NCI-H2227 treated with DMSO at 0.1 percent for 48 hours (cell line): Measurements from ENCODE around the gene POLR1G.

Experiments
- DNase-seq: peaks from one replicate; lab custom pipeline; 2025; lab: John Stamatoyannopoulos, UW

The POLR1G gene

GRCh38 chr19:45444318-45445041, 38.0 kb downstream of the POLR1G start:
- peak; percentile 20 for DNase-seq

GRCh38 chr19:45445139-45445538, 38.7 kb downstream of the POLR1G start:
- no peak for DNase-seq

- no peak for DNase-seq
These were observed 39.9 kb downstream of the POLR1G start for GRCh38 chr19:45446295-45446694.

GRCh38 chr19:45446944-45447343, 40.5 kb downstream of the POLR1G start:
- no peak for DNase-seq

- DNase-seq: no peak
These were observed 41.9 kb downstream of the POLR1G start for GRCh38 chr19:45448425-45448756.

GRCh38 chr19:45448887-45449299, 42.4 kb downstream of the POLR1G start:
- DNase-seq: no peak

- DNase-seq: no peak
These were observed 43.5 kb downstream of the POLR1G start for GRCh38 chr19:45450012-45450333.

- no peak for DNase-seq
These were observed 44.8 kb downstream of the POLR1G start for GRCh38 chr19:45451131-45451849.

GRCh38 chr19:45451850-45452387, 45.5 kb downstream of the POLR1G start:
- no peak for DNase-seq

GRCh38 chr19:45455707-45456499, 49.5 kb downstream of the POLR1G start:
- DNase-seq: no peak

- no peak for DNase-seq
These were observed 50.0 kb downstream of the POLR1G start for GRCh38 chr19:45456500-45456815.

- DNase-seq: no peak
These were observed 51.3 kb downstream of the POLR1G start for GRCh38 chr19:45457776-45458175.
